GM10847 (cell line): ENCODE data around the gene SCML1.

Experiments
- POLR2A ChIP-seq: IDR thresholded peaks from 2 replicates; pipeline ENCODE4 v1.6.1; 2011; ENCODE audit not compliant: insufficient read length; ENCODE audit errors: extremely low read depth

Gene SCML1

DNA sequence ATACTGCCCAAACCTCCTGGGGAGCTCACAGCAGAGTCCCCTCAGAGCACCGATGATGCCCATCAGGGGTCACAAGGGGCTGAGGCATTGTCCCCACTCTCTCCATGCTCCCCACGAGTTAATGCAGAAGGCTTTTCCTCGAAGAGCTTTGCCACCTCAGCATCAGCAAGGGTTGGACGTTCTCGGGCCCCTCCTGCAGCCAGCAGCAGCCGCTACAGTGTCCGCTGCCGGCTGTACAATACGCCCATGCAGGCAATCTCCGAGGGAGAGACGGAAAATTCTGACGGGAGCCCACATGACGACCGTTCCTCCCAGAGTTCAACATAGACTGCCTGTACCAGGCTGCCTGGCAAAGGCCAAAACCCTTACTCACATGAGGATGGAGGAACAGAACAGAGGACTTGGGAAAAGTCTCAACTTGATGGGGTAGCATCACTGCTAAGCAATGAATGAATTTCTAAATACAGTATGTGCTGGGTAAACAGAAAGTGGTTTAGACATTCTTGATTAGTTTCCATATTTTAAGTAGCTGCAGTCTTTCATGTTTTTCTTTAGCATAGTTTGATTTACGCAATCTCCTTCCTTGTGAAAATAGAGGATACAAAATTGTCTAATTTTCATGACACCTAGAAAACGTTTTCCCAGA lies 5.0 kb upstream of the SCML1 start:
- TF ChIP-seq POLR2A = no peak

DNA sequence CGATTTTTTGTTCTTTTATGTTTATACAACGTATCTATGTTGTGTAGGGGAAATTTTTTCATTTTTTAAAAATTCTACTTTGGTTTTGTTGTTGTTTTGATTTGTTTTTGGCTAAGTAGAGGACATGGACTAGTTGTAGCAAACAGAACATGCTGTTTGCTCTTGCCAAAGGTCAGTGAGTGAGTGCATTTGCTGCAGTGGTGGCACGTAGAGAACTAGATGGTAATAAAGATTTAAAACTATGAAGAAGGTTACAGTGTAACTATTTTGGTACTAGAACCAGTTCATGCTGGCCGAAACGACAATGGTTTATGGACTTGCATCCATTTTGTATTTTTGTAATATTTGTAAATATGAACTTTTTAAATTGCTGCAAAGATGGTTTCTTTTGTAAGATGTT lies 1.9 kb upstream of the SCML1 start:
- no peak for TF ChIP-seq POLR2A

GRCh38 chrX:17736478-17736855 lies 826 bp upstream of the SCML1 start:
- TF ChIP-seq POLR2A = no peak

DNA sequence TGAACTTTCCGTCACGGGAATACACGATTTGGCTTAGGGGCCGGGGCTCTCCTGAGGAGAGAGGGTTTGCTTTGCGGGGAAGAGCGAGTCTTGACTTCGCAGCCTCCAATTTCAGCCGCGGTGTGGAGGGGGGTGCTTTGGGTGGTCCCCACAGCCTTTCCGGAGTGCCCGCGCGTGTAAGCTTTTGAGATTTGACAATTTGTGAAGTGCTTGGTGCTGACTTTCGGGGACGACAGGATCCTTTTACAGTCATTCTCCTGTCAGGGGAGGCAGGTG lies 355 bp downstream of the SCML1 start:
- no peak for TF ChIP-seq POLR2A

- TF ChIP-seq POLR2A = no peak
Measured at GRCh38 chrX:17737986-17738713, 857 bp downstream of the SCML1 start.

DNA sequence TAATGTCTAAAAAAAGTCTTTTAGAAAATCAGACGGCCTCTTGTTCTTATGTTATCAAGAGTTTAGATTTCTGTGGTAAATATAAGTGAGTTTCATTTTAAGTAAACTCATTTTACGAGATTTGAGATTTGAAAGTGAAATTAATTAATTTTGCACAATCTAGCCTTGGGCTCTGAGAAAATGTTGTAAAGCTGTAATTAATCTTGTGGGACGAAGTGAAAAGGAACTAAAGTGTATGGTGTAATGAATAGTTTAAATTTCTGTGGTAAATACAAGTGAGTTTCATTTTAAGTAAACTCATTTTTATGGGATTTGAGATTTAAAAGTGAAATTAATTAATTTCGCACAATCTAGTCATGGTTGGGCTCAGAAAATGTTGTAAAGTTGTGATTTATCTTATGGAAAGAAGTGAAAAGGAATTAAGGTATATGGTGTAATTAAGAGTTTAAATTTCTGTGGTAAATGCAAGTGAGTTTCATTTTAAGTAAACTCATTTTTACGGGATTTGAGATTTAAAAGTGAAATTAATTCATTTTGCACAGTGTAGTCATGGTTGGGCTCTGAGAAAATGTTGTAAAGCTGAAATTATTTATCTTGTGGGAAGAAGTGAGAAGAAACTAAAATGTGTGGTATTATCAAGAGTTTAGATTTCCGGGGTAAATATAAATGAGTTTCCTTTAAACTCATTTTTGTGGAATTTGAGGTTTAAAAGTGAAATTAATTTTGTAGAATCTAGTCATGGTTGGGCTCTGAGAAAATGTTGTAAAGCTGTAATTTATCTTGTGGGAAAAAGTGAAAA lies 1.6 kb downstream of the SCML1 start:
- TF ChIP-seq POLR2A = no peak

GRCh38 chrX:17740137-17741122 lies 3.1 kb downstream of the SCML1 start:
- TF ChIP-seq POLR2A = no peak

GRCh38 chrX:17741123-17741511 lies 3.8 kb downstream of the SCML1 start:
- no peak for TF ChIP-seq POLR2A

- no peak for TF ChIP-seq POLR2A
Measured at GRCh38 chrX:17743913-17744312, 6.6 kb downstream of the SCML1 start.

- no peak for TF ChIP-seq POLR2A
Measured at GRCh38 chrX:17744896-17745523, 7.7 kb downstream of the SCML1 start.

DNA sequence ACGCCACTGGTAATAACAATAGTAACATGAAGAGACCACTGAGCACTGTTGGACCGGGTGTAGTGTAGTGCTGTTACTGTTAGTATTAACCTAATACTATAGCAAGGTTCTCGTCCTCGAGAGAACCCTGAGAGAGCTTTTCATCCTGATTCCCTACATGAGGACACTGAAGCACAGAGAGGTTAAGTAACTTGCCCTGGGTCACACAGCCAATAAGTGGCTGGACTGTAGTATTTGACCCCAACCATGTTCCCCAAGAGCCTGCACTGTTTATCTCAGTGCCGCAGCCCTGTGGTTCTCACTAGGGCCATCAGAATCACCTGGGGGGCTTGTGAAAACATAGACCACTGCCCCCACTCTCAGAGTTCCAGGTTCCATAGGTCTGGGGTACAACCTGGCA lies 10.4 kb downstream of the SCML1 start:
- TF ChIP-seq POLR2A = no peak

- TF ChIP-seq POLR2A = no peak
Measured at GRCh38 chrX:17748684-17749083, 11.4 kb downstream of the SCML1 start.

GRCh38 chrX:17750436-17750835 lies 13.1 kb downstream of the SCML1 start:
- no peak for TF ChIP-seq POLR2A

- no peak for TF ChIP-seq POLR2A
Measured at GRCh38 chrX:17758382-17758781, 21.1 kb downstream of the SCML1 start.

GRCh38 chrX:17759990-17760389 lies 22.7 kb downstream of the SCML1 start:
- TF ChIP-seq POLR2A = no peak
